HL-60 (cell line): ENCODE measurements around the gene KIF12.

ENCODE experiments used
- DNase-seq, 2 experiments: peaks; one replicate each; pipeline ENCODE4 v3.0.0-alpha.2; 2010 to 2020; ENCODE audit warnings: low read depth in 1 of 2, low spot score in 1 of 2
- H3K27ac ChIP-seq: fragments of 250-450 bp; sonication (Bioruptor Pico); replicated peaks from 2 replicates; pipeline ENCODE4 v1.5.1; 2020; ENCODE audit warnings: mild to moderate bottlenecking, moderate library complexity
- H3K27me3 ChIP-seq: fragments of 250-450 bp; sonication (Bioruptor Pico); 2 replicates; pipeline ENCODE4 v1.5.1; 2021; ENCODE audit warnings: mild to moderate bottlenecking, moderate library complexity; ENCODE audit not compliant: insufficient read depth, poor library complexity, severe bottlenecking
- H3K4me3 ChIP-seq: replicated peaks from 2 replicates; pipeline ENCODE4 v1.5.1; 2011; ENCODE audit warnings: mild to moderate bottlenecking, control low read depth, low read length; ENCODE audit not compliant: insufficient read depth
- CTCF ChIP-seq: IDR thresholded peaks from one replicate; pipeline ENCODE4 v1.5.1; 2011; ENCODE audit warnings: low read length, control low read depth, inconsistent platforms; ENCODE audit not compliant: insufficient read depth
- GABPA ChIP-seq: IDR thresholded peaks from 2 replicates; pipeline ENCODE4 v1.6.1; 2012; ENCODE audit warnings: low read depth
- POLR2AphosphoS5 ChIP-seq: IDR thresholded peaks from 2 replicates; pipeline ENCODE4 v1.6.1; 2012; ENCODE audit warnings: low read depth
- REST ChIP-seq: IDR thresholded peaks from 2 replicates; pipeline ENCODE4 v1.6.1; 2012; ENCODE audit warnings: low read depth; ENCODE audit not compliant: insufficient replicate concordance
- SPI1 ChIP-seq: IDR thresholded peaks from 2 replicates; pipeline ENCODE4 v1.6.1; 2012; ENCODE audit warnings: low read depth, mild to moderate bottlenecking, borderline replicate concordance

The KIF12 gene

GRCh38 chr9:114134827-114135396 lies 35.8 kb upstream of the KIF12 start:
- no peak for DNase-seq
- Histone ChIP-seq H3K27ac (no peak overlapping the region), H3K4me3 (no peak overlapping the region), H3K27me3 (no peaks in the 10 kb centered on the region)
- TF ChIP-seq GABPA (no peak), POLR2AphosphoS5 (no peak), REST (no peak), SPI1 (no peak), CTCF (no peak)

GRCh38 chr9:114132550-114132918 lies 33.4 kb upstream of the KIF12 start:
- no peaks in the 10 kb centered on the region for H3K27me3 ChIP-seq
- H3K27ac ChIP-seq: no peak overlapping the region
- H3K4me3 ChIP-seq: no peak overlapping the region
- DNase-seq: no peak
- TF ChIP-seq CTCF: no peak
- TF ChIP-seq REST: no peak
- no peak for TF ChIP-seq SPI1
- TF ChIP-seq GABPA: no peak
- no peak for TF ChIP-seq POLR2AphosphoS5

GRCh38 chr9:114131808-114132549 lies 32.9 kb upstream of the KIF12 start:
- DNase-seq: no peak
- Histone ChIP-seq H3K27me3 (no peaks in the 10 kb centered on the region), H3K27ac (no peak overlapping the region), H3K4me3 (no peak overlapping the region)
- TF ChIP-seq REST: no peak
- no peak for TF ChIP-seq CTCF
- no peak for TF ChIP-seq GABPA
- no peak for TF ChIP-seq POLR2AphosphoS5
- TF ChIP-seq SPI1: no peak
